Neuronal stem cell (in vitro differentiated cells): ENCODE results near the gene PNLDC1.

ENCODE experiments used
- DNase-seq: peaks from one replicate; pipeline ENCODE4 v3.0.0-alpha.2; 2013; ENCODE audit warnings: low spot score
- H2AFZ ChIP-seq: one replicate; pipeline ENCODE4 v1.6.1; 2013; ENCODE audit warnings: mild to moderate bottlenecking, low read length, inconsistent platforms
- H2AK5ac ChIP-seq: 2 replicates; pipeline ENCODE4 v1.6.1; 2013; ENCODE audit warnings: low read depth, mild to moderate bottlenecking, inconsistent platforms, low read length, moderate library complexity, mixed read lengths
- H2BK120ac ChIP-seq: 2 replicates; pipeline ENCODE4 v1.6.1; 2013; ENCODE audit warnings: low read depth, mild to moderate bottlenecking, inconsistent platforms, low read length, moderate library complexity, mixed read lengths
- H2BK12ac ChIP-seq: one replicate; pipeline ENCODE4 v1.6.1; 2013; ENCODE audit warnings: low read length, inconsistent platforms
- H2BK15ac ChIP-seq: 2 replicates; pipeline ENCODE4 v1.6.1; 2013; ENCODE audit warnings: mild to moderate bottlenecking, low read length, inconsistent platforms, mixed read lengths
- H2BK5ac ChIP-seq: one replicate; pipeline ENCODE4 v1.6.1; 2013; ENCODE audit warnings: inconsistent platforms, mild to moderate bottlenecking, low read length, moderate library complexity
- H3K14ac ChIP-seq: one replicate; pipeline ENCODE4 v1.6.1; 2013; ENCODE audit warnings: low read length, inconsistent platforms
- H3K18ac ChIP-seq: 2 replicates; pipeline ENCODE4 v1.6.1; 2013; ENCODE audit warnings: low read length, inconsistent platforms
- H3K23ac ChIP-seq: 2 replicates; pipeline ENCODE4 v1.6.1; 2013; ENCODE audit warnings: low read depth, mild to moderate bottlenecking, mixed read lengths, low read length, inconsistent platforms; ENCODE audit not compliant: poor library complexity
- H3K27ac ChIP-seq: replicated peaks from 3 replicates; pipeline ENCODE4 v1.5.1; 2013; ENCODE audit warnings: low read length, inconsistent platforms
- H3K27me3 ChIP-seq, 3 experiments: 2 replicates each; pipeline ENCODE4 v1.6.1; 2013; ENCODE audit warnings: low read length in 3 of 3, mild to moderate bottlenecking in 2 of 3, inconsistent platforms in 1 of 3, low read depth in 1 of 3, mixed read lengths in 1 of 3, moderate library complexity in 1 of 3; ENCODE audit not compliant: control insufficient read depth in 3 of 3, insufficient read depth in 3 of 3
- H3K36me3 ChIP-seq, 2 donors: replicated peaks in 1 of 2; 2 replicates each; pipeline ENCODE4 v1.6.1; 2013; ENCODE audit warnings: low read length in 2 of 2; ENCODE audit not compliant: control insufficient read depth in 2 of 2, insufficient read depth in 2 of 2
- H3K4ac ChIP-seq: 2 replicates; pipeline ENCODE4 v1.6.1; 2013; ENCODE audit warnings: inconsistent platforms, mild to moderate bottlenecking, low read length, moderate library complexity
- H3K4me1 ChIP-seq, 2 donors: 1 replicate in 1 of 2; 2 replicates in 1 of 2; pipeline ENCODE4 v1.6.1; 2013; ENCODE audit warnings: low read length in 2 of 2, low read depth in 1 of 2; ENCODE audit not compliant: control insufficient read depth in 2 of 2, insufficient read depth in 1 of 2
- H3K4me2 ChIP-seq: one replicate; pipeline ENCODE4 v1.6.1; 2013; ENCODE audit warnings: mild to moderate bottlenecking, low read length, inconsistent platforms; ENCODE audit not compliant: insufficient read depth, poor library complexity, severe bottlenecking
- H3K4me3 ChIP-seq, 2 donors: 2 replicates each; pipeline ENCODE4 v1.5.1; 2013; ENCODE audit warnings: low read length in 2 of 2, mild to moderate bottlenecking in 2 of 2, inconsistent platforms in 1 of 2, moderate library complexity in 1 of 2
- H3K79me1 ChIP-seq: one replicate; pipeline ENCODE4 v1.6.1; 2013; ENCODE audit warnings: low read depth, mild to moderate bottlenecking, inconsistent platforms, low read length, moderate library complexity
- H3K9ac ChIP-seq: one replicate; pipeline ENCODE4 v1.6.1; 2013; ENCODE audit warnings: mild to moderate bottlenecking, low read depth, low read length, inconsistent platforms; ENCODE audit not compliant: poor library complexity
- H3K9me3 ChIP-seq, 2 donors: replicated peaks in 1 of 2; 2 replicates each; pipeline versions ENCODE3 to v1.6.1; 2013; ENCODE audit warnings: low read length in 2 of 2, mild to moderate bottlenecking in 2 of 2, inconsistent platforms in 1 of 2, low read depth in 1 of 2, mixed read lengths in 1 of 2, moderate library complexity in 1 of 2; ENCODE audit not compliant: control insufficient read depth in 2 of 2, insufficient read depth in 1 of 2
- H4K8ac ChIP-seq: one replicate; pipeline ENCODE4 v1.6.1; 2013; ENCODE audit warnings: low read depth, mild to moderate bottlenecking, inconsistent platforms, low read length, moderate library complexity
- H4K91ac ChIP-seq: one replicate; pipeline ENCODE4 v1.6.1; 2013; ENCODE audit warnings: low read length, low read depth, mild to moderate bottlenecking, inconsistent platforms; ENCODE audit not compliant: poor library complexity
- WGBS, 2 donors: extraction: QIAGEN DNeasy Blood & Tissue Kit; methylation state at CpG; one replicate each; pipeline ENCODE4 v1.1.7; 2013; ENCODE audit warnings: missing lambda C conversion rate in 2 of 2, mixed read lengths in 1 of 2; ENCODE audit not compliant: insufficient read length in 2 of 2, insufficient replicate concordance in 1 of 2; ENCODE audit errors: extremely low coverage in 2 of 2; 5-methylcytosine and 5-hydroxymethylcytosine counted together

The PNLDC1 gene

DNA sequence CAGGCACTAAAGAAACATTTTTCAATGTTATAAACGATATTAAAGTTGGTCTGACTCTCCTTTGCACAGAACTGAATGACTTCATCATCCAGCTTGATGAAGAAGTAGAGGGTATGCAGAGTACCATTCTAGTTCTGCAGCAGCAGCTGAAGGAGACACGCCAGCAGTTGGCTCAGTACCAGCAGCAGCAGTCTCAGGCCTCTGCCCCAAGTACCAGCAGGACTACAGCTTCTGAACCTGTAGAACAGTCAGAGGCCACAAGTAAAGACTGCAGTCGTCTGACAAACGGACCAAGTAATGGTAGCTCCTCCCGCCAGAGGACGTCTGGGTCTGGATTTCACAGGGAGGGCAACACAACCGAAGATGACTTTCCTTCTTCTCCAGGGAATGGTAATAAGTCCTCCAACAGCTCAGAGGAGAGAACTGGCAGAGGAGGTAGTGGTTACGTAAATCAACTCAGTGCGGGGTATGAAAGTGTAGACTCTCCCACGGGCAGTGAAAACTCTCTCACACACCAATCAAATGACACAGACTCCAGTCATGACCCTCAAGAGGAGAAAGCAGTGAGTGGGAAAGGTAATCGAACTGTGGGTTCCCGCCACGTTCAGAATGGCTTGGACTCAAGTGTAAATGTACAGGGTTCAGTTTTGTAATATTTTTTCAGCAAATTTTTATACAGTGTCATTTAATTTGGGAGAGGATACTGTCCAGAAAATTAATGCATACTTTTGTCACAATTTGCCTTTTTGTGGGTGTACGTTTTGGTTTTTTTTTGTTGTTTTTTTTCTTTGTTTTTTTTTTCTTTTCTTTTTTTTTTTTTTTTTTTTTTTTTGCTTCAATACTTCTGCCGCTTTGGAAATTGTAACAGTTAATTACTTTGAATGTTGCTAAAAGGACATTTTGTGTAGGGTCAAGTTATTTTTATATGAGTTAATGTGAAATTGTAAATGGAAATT is 44.8 kb upstream of the PNLDC1 start:
- Histone ChIP-seq H3K4ac (no peak overlapping the region), H2BK120ac (no peak overlapping the region), H2AFZ (no peak overlapping the region), H3K23ac (no peak overlapping the region), H4K91ac (no peak overlapping the region), H2BK5ac (no peak overlapping the region), H3K4me3 (no peak overlapping the region), H3K4me2 (no peak overlapping the region), H2BK12ac (no peak overlapping the region), H3K9ac (no peak overlapping the region), H2AK5ac (no peak overlapping the region), H3K14ac (no peak overlapping the region), H3K27me3 (no peaks in the 10 kb centered on the region), H3K4me1 (peaks cover 0 to 4% of the 10 kb centered on the region in 2 donors), H4K8ac (no peak overlapping the region), H3K18ac (no peak overlapping the region), H2BK15ac (no peak overlapping the region), H3K27ac (no peak overlapping the region), H3K79me1 (no peaks in the 10 kb centered on the region), H3K36me3 (peaks cover 28 to 96% of the 10 kb centered on the region in 2 donors), H3K9me3 (no peaks in the 10 kb centered on the region)
- DNase-seq, result no peak
- WGBS, 2 donors, result no CpG with 5 or more reads among the region's 15 CpGs

DNA sequence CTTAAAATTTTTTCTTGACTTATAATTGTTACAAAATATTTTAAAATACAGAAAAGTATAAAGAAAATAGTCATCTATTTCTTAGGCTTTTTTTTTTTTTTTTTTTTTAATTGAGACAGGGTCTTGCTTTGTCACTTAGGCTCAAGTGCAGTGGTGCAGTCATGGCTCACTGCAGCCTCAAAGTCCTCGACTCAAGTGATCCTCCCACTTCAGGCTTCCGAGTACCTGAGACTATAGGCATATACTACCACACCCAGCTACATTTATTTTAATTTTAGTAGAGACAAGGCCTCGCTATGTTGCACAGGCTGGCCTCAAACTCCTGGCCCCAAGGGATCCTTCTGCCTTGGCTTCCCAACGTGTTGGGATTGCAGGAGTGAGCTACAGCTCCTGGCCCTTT is 43.6 kb upstream of the PNLDC1 start:
- no peak overlapping the region for H2BK15ac ChIP-seq
- H2BK12ac ChIP-seq, result no peak overlapping the region
- no peak overlapping the region for H3K4me2 ChIP-seq
- no peak overlapping the region for H3K4me3 ChIP-seq
- no peaks in the 10 kb centered on the region for H3K27me3 ChIP-seq
- no peak overlapping the region for H2AK5ac ChIP-seq
- no peak overlapping the region for H4K91ac ChIP-seq
- no peak overlapping the region for H2AFZ ChIP-seq
- peaks cover 7 to 13% of the 10 kb centered on the region in 2 donors for H3K4me1 ChIP-seq
- H3K27ac ChIP-seq, result no peak overlapping the region
- H3K9me3 ChIP-seq, result no peaks in the 10 kb centered on the region
- no peak for DNase-seq
- no peak overlapping the region for H3K14ac ChIP-seq
- no CpG with 5 or more reads among the region's 4 CpGs for WGBS, 2 donors
- no peaks in the 10 kb centered on the region for H3K79me1 ChIP-seq
- H3K4ac ChIP-seq, result no peak overlapping the region
- H3K23ac ChIP-seq, result no peak overlapping the region
- H3K18ac ChIP-seq, result no peak overlapping the region
- H2BK5ac ChIP-seq, result no peak overlapping the region
- H4K8ac ChIP-seq, result no peak overlapping the region
- no peak overlapping the region for H2BK120ac ChIP-seq
- no peak overlapping the region for H3K9ac ChIP-seq
- H3K36me3 ChIP-seq, result peaks cover 25 to 89% of the 10 kb centered on the region in 2 donors

GRCh38 chr6:159758031-159759001 is 41.8 kb upstream of the PNLDC1 start:
- Histone ChIP-seq H3K4ac (no peak overlapping the region), H2BK5ac (no peak overlapping the region), H3K36me3 (peaks cover 24 to 79% of the 10 kb centered on the region in 2 donors), H2AFZ (no peak overlapping the region), H3K27ac (no peak overlapping the region), H4K8ac (no peak overlapping the region), H2BK12ac (no peak overlapping the region), H3K4me2 (no peak overlapping the region), H2AK5ac (no peak overlapping the region), H4K91ac (no peak overlapping the region), H3K14ac (no peak overlapping the region), H3K4me1 (peaks cover 15 to 21% of the 10 kb centered on the region in 2 donors), H3K9ac (no peak overlapping the region), H3K18ac (no peak overlapping the region), H2BK15ac (no peak overlapping the region), H3K4me3 (no peak overlapping the region), H3K9me3 (no peaks in the 10 kb centered on the region), H3K79me1 (peaks cover 5% of the 10 kb centered on the region), H2BK120ac (no peak overlapping the region), H3K27me3 (no peaks in the 10 kb centered on the region), H3K23ac (no peak overlapping the region)
- no CpG with 5 or more reads among the region's 7 CpGs for WGBS, 2 donors
- no peak for DNase-seq
